ENCODE data around the gene RAC3. TPM values are rescaled to one million over a fixed set of nuclear protein-coding genes. Genes with fewer than 3 reads are reported as not detected.

RAC3 gene
- total RNA-seq, 1 experiment from 2014 or later: 120 TPM

GRCh38 chr17:82073446-82073845 is 42.0 kb downstream of the RAC3 start:
- no peak overlapping the region for H3K4me3 ChIP-seq (replicated peaks in 1 of 2; ENCODE audit: low read depth in 1 of 2, low read length in 2 of 2)
- peaks cover 0 to 5% of the 10 kb centered on the region in 2 experiments; a peak in 1 of 4 replicates for H3K36me3 ChIP-seq (ENCODE audit: control insufficient read depth in 1 of 2, insufficient read depth in 2 of 2, low read length in 2 of 2)
- intact Hi-C loops (cut with micrococcal nuclease): no loop called here
- H3K4me2 ChIP-seq (ENCODE audit: low read length): no peak overlapping the region
- TF ChIP-seq TCF7L2 (IDR thresholded peaks at IDR 0.05; ENCODE audit: borderline replicate concordance, extremely low read depth, insufficient read depth, insufficient read length) (no peak), MAX (IDR thresholded peaks at IDR 0.05) (no peak), REST (IDR thresholded peaks at IDR 0.05; ENCODE audit: low read depth) (no peak), ZFX (IDR thresholded peaks at IDR 0.05) (0 out of 2 replicates have a peak, but pooled peaks have one; percentile 27), ZNF274 (IDR thresholded peaks at IDR 0.05; ENCODE audit: low read depth, low read length) (no peak), SRF (IDR thresholded peaks at IDR 0.05; ENCODE audit: low read depth) (no peak)
- DNase-seq (ENCODE audit: low read depth, low spot score) (no peak), ATAC-seq (no peak)
- H3K9me3 ChIP-seq (ENCODE audit: control insufficient read depth in 1 of 2, insufficient read depth in 1 of 2, low read depth in 1 of 2, low read length in 2 of 2): no peaks in the 10 kb centered on the region
- H3K9ac ChIP-seq (ENCODE audit: low read length): no peak overlapping the region
- H3K27me3 ChIP-seq (ENCODE audit: insufficient read depth, low read length): no peaks in the 10 kb centered on the region
- peaks cover 8% of the 10 kb centered on the region; the same call in 1 of the 2 replicates for H4K20me1 ChIP-seq (ENCODE audit: insufficient read depth)
- ChIA-PET RAD21 (ENCODE audit: low non-redundant PET in 1 of 2, low total read pairs in 2 of 2, uncharacterized antibody in 2 of 2, unreplicated experiment in 2 of 2) (no interaction called here), CTCF (no interaction called here), POLR2A (no interaction called here)
- H3K79me2 ChIP-seq (ENCODE audit: insufficient read depth, low read length): no peaks in the 10 kb centered on the region
- H3K4me1 ChIP-seq (ENCODE audit: control insufficient read depth in 1 of 2, insufficient read depth in 2 of 2, low read length in 2 of 2): no peaks in the 10 kb centered on the region
- H2AFZ ChIP-seq (ENCODE audit: low read depth, low read length, poor library complexity, severe bottlenecking): no peak overlapping the region
- no TSS peak for BruUV-seq (replicated peaks)
- no peaks in the 10 kb centered on the region for H3K9me2 ChIP-seq (ENCODE audit: insufficient read depth)
- H3K27ac ChIP-seq (ENCODE audit: low read depth, low read length): no peak overlapping the region
